ENCODE measurements around the gene STK17A. TPM values are rescaled to one million over a fixed set of nuclear protein-coding genes. Genes with fewer than 3 reads are reported as not detected.

The STK17A gene
- polyA plus RNA-seq, 1 of the 3 experiments (the other 2 are of a cell fraction) = 47.8 TPM

DNA sequence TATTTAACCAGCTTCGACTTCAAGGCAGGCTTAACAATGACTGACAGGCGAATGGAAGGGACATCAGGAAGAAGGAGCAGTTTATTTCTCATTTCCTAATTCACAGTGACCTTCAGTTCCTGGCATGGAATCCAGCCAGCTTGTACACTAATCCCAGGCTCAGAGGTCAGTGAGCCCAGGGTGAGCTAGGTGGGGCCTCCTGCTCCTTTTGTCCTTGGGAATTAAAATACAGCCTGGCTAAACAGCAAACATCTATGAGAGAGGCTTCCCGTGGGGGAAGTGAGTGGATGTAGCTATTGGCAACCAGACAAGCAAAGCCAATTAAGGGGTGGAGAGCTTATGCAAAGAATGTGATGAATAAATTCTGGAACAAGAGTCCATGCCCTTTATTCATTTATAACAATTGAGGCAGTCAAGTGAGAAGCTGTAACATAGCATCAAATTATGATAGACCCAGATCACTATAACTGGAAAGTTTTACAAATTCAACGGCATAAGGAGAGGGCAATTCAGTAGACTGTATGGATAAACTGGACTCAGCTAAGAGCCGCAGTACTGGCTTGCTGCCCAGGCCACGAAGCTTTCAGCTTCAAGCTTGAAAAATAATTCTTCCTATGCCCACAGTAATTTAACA lies 57.1 kb downstream of the STK17A start (continued):
- TF ChIP-seq, protein P1, sequence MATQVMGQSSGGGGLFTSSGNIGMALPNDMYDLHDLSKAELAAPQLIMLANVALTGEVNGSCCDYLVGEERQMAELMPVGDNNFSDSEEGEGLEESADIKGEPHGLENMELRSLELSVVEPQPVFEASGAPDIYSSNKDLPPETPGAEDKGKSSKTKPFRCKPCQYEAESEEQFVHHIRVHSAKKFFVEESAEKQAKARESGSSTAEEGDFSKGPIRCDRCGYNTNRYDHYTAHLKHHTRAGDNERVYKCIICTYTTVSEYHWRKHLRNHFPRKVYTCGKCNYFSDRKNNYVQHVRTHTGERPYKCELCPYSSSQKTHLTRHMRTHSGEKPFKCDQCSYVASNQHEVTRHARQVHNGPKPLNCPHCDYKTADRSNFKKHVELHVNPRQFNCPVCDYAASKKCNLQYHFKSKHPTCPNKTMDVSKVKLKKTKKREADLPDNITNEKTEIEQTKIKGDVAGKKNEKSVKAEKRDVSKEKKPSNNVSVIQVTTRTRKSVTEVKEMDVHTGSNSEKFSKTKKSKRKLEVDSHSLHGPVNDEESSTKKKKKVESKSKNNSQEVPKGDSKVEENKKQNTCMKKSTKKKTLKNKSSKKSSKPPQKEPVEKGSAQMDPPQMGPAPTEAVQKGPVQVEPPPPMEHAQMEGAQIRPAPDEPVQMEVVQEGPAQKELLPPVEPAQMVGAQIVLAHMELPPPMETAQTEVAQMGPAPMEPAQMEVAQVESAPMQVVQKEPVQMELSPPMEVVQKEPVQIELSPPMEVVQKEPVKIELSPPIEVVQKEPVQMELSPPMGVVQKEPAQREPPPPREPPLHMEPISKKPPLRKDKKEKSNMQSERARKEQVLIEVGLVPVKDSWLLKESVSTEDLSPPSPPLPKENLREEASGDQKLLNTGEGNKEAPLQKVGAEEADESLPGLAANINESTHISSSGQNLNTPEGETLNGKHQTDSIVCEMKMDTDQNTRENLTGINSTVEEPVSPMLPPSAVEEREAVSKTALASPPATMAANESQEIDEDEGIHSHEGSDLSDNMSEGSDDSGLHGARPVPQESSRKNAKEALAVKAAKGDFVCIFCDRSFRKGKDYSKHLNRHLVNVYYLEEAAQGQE (IDR thresholded peaks at IDR 0.05; ENCODE audit: low read depth, low read length) = no peak
- TF ChIP-seq FOXM1 (IDR thresholded peaks at IDR 0.05; ENCODE audit: low read depth) = 0 out of 2 replicates have a peak, but pooled peaks have one; percentile 46
- no peak for TF ChIP-seq TAF1 (IDR thresholded peaks at IDR 0.05; ENCODE audit: borderline replicate concordance, low read depth, low read length)

DNA sequence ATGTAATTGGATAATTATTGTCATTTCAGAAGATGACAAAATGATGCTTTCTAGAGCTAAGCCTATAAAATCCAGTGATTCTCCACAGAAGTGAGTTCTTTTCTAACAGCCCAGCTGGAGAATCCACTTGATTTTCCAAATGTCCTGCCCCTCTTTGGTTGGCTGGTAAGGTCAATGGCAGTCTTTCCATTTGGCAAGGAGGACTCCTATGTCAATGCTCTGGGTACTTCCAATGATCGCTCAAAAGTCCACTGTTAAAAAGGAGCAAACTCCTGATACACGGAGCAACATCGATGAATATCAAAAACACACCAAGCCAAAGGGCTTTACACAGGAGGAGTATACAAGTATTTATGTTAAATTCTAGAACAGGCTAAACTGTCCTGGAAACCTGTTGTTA lies 57.8 kb downstream of the STK17A start:
- POLR2A ChIA-PET = no interaction called here
- Histone ChIP-seq H3K9ac (peak overlapping the region; percentile 68), H3K4me1 (ENCODE audit: control insufficient read depth in 1 of 2, insufficient read depth in 2 of 2, low read depth in 1 of 2, low read length in 1 of 2) (peaks cover 24 to 58% of the 10 kb centered on the region in 2 experiments), H3K9me2 (no peaks in the 10 kb centered on the region), H3F3A (replicated peaks; ENCODE audit: insufficient read depth) (peaks cover 70% of the 10 kb centered on the region), H3K4me3 (ENCODE audit: low read depth in 2 of 2, low read length in 1 of 2) (no peak overlapping the region), H3K27ac (ENCODE audit: low read depth in 2 of 2, low read length in 1 of 2) (peak overlapping the region; percentile 65 to 100), H3K4me2 (peak overlapping the region; percentile 45), H2AFZ (ENCODE audit: low read depth) (no peak overlapping the region), H4K20me1 (ENCODE audit: insufficient read depth) (no peaks in the 10 kb centered on the region), H3K9me3 (no peaks in the 10 kb centered on the region), H3K27me3 (ENCODE audit: insufficient read depth) (no peaks in the 10 kb centered on the region), H3K36me3 (replicated peaks in 1 of 2; ENCODE audit: control insufficient read depth in 1 of 2, insufficient read depth in 2 of 2, low read length in 1 of 2) (peaks cover 66 to 77% of the 10 kb centered on the region in 2 experiments), H3K79me2 (ENCODE audit: insufficient read depth) (peaks cover 76% of the 10 kb centered on the region)
- WGBS (ENCODE audit: low lambda C conversion rate) = 96% methylated on average over 3 of the region's 3 CpGs
- CTCF ChIA-PET = interaction anchor here (0.9 to 6.9 kb wide), 5 partner anchors 59 to 199 kb away, joined by 3 to 25 read pairs (median 3); partner anchors contain the start of gene STK17A
- no peak for DNase-seq
- TF ChIP-seq FOXM1 (IDR thresholded peaks at IDR 0.05; ENCODE audit: low read depth) = no peak
- no peak for TF ChIP-seq SMC3 (IDR thresholded peaks at IDR 0.05; ENCODE audit: low read depth, low read length)
- no peak for TF ChIP-seq CHD2 (IDR thresholded peaks at IDR 0.05; ENCODE audit: low read length, partially characterized antibody)
- TF ChIP-seq YY1 (IDR thresholded peaks at IDR 0.05; ENCODE audit: low read depth) = no peak
- TF ChIP-seq RCOR1 (IDR thresholded peaks at IDR 0.05; ENCODE audit: low read length) = no peak
- no peak for TF ChIP-seq RAD21 (IDR thresholded peaks at IDR 0.05; ENCODE audit: low read length)
- no peak for TF ChIP-seq TAF1 (IDR thresholded peaks at IDR 0.05; ENCODE audit: borderline replicate concordance, low read depth, low read length)

DNA sequence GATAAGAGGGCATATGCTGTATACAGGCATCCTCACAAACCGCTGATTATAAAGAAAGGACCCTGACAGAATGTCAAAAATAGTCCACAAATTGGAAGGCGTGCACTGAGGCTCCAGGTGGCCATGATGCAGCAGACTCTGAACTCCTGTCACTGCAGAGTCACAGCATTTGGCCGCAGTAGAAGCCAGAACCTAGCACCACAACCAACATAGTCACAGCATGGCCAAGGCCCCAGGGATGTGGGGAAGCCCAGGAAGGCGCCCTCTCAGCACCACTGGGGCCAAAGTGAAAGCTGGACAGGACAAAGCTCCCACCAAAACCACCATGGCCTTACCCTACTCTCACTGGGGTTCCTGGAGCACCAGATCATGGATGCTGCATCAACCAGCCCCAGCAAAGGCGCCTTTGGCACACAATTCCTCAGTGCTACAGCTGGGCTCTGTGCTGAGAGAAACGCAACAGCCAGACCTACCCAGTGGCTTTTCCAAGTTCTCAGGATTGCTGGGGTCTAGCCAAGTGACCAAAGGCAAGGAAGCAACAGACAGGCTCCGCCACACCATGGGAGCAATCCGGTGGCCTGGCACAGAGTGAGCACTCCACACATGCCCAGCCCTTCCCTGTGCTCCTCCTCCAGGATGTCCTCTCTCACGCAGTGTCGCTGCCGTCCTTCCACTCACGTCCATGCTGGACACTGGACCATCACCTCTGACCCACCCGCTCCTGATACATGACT lies 60.2 kb downstream of the STK17A start:
- ChIA-PET CTCF (interaction anchor here (1.2 to 6.9 kb wide), 2 partner anchors 57 to 61 kb away, joined by 4 to 25 read pairs; partner anchors contain the start of gene STK17A), POLR2A (no interaction called here)
- Histone ChIP-seq H3K79me2 (ENCODE audit: insufficient read depth) (peaks cover 72% of the 10 kb centered on the region), H3K4me3 (ENCODE audit: low read depth in 2 of 2, low read length in 1 of 2) (no peak overlapping the region), H3K9ac (no peak overlapping the region), H3K4me1 (ENCODE audit: control insufficient read depth in 1 of 2, insufficient read depth in 2 of 2, low read depth in 1 of 2, low read length in 1 of 2) (peaks cover 40 to 57% of the 10 kb centered on the region in 2 experiments), H3K9me3 (no peaks in the 10 kb centered on the region), H3K4me2 (no peak overlapping the region), H3K27ac (ENCODE audit: low read depth in 2 of 2, low read length in 1 of 2) (peak overlapping the region; percentile 31 to 100), H3K36me3 (replicated peaks in 1 of 2; ENCODE audit: control insufficient read depth in 1 of 2, insufficient read depth in 2 of 2, low read length in 1 of 2) (peaks cover 46 to 63% of the 10 kb centered on the region in 2 experiments), H4K20me1 (ENCODE audit: insufficient read depth) (no peaks in the 10 kb centered on the region), H3K27me3 (ENCODE audit: insufficient read depth) (no peaks in the 10 kb centered on the region), H3K9me2 (no peaks in the 10 kb centered on the region), H3F3A (replicated peaks; ENCODE audit: insufficient read depth) (peaks cover 68% of the 10 kb centered on the region), H2AFZ (ENCODE audit: low read depth) (no peak overlapping the region)
- 97% methylated on average over 13 of the region's 13 CpGs for WGBS (ENCODE audit: low lambda C conversion rate)
- TF ChIP-seq SIN3A (IDR thresholded peaks at IDR 0.05; ENCODE audit: borderline replicate concordance, low read depth, low read length) = peak; percentile 66; the same call in 1 of the 2 replicates
- TF ChIP-seq FOXM1 (IDR thresholded peaks at IDR 0.05; ENCODE audit: low read depth) = no peak
- peak; percentile 44 for TF ChIP-seq POLR2AphosphoS5 (IDR thresholded peaks at IDR 0.05; ENCODE audit: low read depth, low read length)
- DNase-seq = no peak
